ENCODE data around the gene DCTN3.

DCTN3 gene

DNA sequence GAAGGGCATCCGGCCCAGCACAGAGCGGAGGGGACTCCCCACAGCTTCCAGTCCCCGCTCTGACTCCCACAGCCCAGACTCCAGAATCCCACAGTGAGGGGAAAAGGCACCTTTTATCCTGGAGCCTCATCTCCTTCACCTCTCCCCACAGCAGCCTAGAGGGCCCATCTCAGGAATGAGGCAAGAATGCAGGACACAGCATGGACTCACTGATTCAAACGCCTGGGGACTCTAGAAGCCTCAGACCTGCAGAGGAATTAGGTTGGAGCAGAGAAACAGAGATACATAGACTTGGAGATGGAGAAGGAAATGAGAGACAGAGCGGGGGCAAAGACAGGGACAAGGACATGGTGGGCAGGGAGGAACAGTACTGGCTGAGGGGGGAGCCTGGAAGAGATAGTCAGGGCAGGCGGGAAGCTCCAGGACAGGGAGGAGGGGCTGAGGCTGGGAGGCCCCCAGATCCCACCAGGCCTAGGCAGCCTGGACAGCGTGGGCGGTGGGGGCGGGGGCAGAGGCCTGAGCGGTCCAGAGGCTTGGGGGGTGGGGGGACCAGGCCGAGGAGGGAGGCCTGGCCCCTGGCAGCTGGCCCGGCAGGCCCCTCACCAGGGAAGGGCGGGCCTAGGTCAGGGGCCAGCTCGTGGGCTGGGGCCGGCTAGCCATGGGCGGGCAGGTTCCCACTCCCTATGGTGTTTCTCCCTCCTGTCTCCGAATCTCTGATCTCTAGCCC is 46.5 kb downstream of the DCTN3 start:
- no peak for DNase-seq (ENCODE audit: low read depth in 2 of 2)

DNA sequence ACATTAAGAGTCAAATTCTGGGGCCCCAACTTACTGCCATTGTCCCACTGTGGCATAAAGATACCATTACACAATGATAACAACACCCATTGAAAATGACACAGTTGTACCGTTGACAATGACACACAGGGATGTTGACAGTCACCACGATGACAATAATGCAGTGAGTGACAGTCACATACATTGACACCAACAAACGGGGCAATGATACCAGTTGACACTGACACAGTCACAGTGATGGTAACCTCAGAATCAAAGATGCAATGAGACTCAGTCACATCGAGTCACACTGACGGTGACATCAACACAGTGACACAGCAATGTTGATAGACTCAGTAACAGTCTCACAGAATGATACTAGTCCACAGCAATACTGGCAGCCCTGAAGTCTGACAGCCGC is 47.7 kb downstream of the DCTN3 start:
- no peak for DNase-seq (ENCODE audit: low read depth in 2 of 2)

DNA sequence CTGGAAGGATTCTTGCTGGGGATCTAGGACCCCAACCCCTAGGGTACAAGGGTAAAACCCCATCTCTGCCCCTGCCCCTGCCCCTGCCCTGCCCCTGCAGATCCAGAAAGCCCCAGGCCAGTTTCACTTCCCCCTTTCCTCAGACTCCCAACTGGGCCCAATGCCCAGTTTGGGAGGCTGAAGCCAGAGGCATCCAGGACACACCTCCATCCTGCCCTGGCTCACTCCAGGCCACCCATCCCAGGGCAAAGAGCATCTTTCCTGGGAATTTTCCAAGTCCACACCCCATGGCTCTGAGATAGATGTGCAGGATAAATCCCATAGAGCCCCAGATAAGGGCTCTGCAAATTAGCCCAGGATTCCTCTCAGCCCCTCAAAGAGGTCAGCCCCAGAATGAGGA is 48.2 kb downstream of the DCTN3 start:
- no peak for DNase-seq (ENCODE audit: low read depth in 2 of 2)

DNA sequence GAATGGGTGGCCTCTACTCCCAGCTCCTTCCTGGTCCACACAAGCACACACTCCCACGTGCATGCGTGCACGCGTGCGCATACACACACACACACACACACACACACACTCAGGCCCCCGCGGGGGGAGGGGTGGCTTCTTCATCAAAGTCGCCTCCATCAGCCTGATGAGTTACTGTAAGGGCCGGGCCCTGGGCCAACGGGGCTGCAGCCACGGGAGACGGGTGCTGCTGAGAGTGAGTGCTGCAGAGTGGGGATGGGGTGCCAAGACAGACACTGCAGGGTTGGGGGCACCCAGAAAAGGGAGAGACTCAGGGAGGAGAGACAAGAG is 48.8 kb downstream of the DCTN3 start:
- DNase-seq (ENCODE audit: low read depth in 2 of 2), result no peak

DNA sequence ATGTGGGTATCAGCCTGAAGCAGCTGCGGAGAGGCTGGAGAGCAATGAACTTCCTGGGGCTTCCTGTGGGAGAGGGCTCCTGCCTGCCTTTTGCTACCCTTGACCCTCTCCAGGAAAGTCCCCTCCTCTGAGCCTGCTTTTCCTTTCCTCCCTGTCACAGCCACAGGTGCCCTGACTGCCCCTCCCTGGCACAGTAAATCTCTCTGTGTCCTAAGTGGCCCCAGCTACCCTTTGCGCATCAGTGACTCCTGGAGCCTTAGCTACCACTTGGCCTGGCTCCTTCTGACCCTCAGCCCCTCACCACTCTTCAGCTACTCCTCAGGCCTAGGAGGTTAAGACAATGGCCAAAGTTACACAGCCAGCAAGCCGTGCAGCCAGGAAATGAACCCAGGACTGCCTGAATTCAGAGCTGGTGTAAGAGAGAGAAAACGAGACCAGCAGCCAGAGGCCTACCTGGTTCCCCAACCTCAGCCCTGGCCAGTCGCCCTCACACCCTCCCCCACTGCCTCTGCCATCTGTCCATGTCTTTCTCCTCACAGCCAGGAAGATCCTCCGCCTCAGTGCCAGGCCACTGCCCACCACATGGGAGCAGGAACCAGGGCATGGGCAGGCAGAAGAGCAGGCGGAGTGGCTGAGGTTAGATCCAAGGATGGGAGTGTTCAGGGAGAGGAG is 49.4 kb downstream of the DCTN3 start:
- DNase-seq (ENCODE audit: low read depth in 2 of 2), result no peak

DNA sequence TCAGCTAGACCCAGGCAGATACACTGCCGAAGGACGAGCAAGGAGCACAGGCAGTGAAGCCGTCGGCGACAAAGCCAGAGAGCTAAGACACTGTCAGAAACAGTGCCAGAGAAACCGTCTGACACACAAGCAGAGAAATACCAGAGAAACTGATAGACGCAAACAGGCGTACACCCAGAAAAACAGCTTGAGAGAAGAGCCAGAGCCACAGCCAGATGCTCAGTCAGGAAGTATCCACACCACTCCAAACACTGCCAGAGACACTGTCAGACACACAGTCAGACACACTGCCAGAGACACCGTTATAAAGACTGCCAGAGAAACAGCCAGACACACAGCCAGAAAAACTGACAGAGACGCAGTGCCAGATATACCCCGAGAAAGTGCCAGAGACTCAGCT is 49.9 kb downstream of the DCTN3 start:
- DNase-seq (ENCODE audit: low read depth in 2 of 2), result no peak

DNA sequence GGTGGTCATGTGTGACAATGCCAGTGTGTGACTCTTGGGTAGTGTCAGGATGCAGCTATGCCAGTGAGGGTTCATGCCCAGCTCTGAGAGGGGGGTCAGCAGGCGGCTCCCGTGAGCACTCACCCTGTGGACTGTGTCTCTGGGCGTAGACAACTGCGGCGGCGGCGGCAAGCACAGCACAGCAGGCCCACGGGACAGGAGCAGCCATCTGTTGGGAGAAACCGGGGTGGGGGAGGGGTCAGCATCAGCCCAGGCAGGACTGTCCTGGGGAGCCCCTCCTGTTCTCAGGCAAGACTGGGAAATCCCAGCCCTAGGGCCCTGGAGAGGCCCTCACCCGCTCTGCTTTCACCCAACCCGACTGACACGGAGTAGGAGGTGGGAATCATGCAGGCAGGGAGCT is 51.5 kb downstream of the DCTN3 start:
- DNase-seq (ENCODE audit: low read depth in 2 of 2), result no peak

DNA sequence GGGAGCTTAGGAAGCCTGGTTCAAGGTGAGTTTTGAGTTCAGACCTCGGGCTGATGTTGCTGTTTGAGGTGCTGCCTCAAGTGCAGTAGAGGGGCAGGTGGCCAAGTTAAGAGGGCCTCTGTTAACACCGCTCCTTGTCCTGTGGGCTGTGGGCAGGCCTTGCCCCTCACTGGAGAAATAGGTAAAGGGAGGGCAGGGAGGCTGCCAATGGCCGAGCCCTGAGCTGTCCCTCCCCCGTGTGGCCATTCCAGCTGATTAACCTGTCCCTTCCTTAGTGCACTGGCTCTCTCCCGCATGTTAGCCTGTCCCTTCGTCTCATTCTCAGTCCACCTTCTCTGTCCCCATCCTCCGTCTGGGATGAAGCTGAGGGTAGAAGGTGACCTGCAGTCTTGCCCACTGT is 52.2 kb downstream of the DCTN3 start:
- no peak for DNase-seq (ENCODE audit: low read depth in 2 of 2)

DNA sequence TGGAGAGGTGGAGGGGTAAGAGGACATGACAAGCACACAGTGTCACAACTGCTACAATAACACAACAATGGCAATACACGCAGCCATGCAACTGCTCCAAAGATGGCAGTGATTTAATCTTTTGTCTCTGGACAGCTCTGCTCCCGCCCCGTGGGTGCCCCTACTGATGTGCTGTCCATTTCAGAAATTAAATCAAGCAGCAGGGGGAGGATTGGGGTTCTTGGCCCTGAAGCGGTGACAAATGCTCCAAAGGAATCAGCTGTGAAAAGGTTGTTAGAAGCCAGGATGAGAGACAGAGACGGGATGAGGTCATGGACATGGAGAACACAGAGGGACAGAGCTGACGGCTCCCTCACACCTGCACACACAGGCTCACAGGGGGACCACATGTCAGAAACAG is 53.3 kb downstream of the DCTN3 start:
- DNase-seq (ENCODE audit: low read depth in 2 of 2), result no peak

DNA sequence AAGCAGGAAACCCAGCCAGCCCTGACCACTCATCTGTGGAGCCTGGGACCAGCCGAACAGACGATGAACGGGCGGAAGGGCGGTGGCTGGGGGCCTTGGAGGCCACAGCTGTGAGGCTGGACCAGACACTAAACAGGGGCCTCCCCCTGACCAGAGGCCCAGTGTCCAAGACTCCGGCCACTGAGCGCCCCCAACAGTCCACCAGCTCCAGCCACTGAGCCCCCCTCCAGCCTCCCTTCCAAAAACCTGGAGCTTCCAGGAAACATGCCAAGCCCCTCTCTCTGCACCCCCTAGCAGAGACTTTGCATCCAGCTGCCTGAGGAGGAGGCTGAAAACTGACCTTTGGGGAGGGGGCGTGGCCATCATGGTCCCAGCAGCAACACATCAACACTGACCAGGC is 54.0 kb downstream of the DCTN3 start:
- DNase-seq (ENCODE audit: low read depth in 2 of 2), result no peak

DNA sequence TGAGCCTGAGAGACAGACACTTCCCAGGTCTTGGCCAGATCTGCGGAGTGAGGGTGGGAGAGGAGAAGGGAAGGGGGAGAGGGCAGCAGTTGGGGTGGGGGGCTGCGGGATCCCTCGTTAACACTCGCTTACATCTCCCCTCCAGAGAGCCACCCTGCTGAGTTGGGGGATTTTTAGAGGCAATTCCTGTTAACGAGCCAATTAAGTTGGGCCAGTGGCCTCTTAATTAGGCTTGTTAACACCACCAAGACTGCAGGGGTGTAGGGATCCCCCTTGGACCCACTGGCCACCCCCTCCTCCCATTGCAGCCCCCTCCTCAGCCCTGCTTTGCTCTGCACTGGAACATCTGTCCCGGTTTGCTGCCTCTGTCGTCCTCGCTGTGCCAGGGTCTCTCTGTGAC is 54.4 kb downstream of the DCTN3 start:
- DNase-seq (ENCODE audit: low read depth in 2 of 2), result no peak

DNA sequence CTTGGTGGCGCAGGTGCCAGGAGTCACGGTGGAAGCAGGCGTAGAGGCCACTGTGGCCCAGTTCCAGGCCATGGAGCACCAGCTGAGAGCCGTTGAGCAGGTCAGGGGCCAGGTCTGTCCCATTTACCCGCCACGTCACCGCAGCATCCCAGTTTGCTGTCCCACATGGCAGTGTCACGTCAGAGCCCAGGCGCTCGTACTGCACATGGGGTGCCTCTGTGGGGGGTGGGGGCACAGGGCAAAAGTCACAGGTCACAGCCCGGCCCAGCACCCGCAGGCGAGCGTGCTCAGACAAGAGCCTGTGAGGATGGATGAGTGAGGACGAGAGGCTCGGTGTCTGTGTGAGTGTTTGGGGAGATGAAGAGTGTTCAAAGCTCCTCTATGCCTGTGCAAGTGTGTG is 55.7 kb downstream of the DCTN3 start:
- DNase-seq (ENCODE audit: low read depth in 2 of 2), result no peak
